ENCODE measurements around the gene CFAP43. TPM values are rescaled to one million over a fixed set of nuclear protein-coding genes. Genes with fewer than 3 reads are reported as not detected.

Gene CFAP43
- total and polyA plus RNA-seq, 9 of the 15 experiments (the other 6 are each of a cell fraction or from before 2014, with no cell fraction given) = 0.07 to 0.86 (median 0.11) TPM; not detected in 1

- Histone ChIP-seq H3K9me3 (replicated peaks; ENCODE audit: control insufficient read depth, insufficient read depth, low read depth, low read length) (no peaks in the 10 kb centered on the region), H3K4me1 (replicated peaks in 1 of 2; ENCODE audit: control insufficient read depth in 2 of 2, insufficient read depth in 2 of 2, low read length in 2 of 2) (no peaks in the 10 kb centered on the region), H3K4me2 (ENCODE audit: insufficient read depth, low read length) (no peak overlapping the region), H3K36me3 (ENCODE audit: control insufficient read depth, insufficient read depth, low read length) (no peaks in the 10 kb centered on the region), H3K27me3 (ENCODE audit: control insufficient read depth in 2 of 2, insufficient read depth in 2 of 2, low read length in 2 of 2) (peaks cover 3 to 12% of the 10 kb centered on the region in 2 experiments; a peak in 4 of 5 replicates), H3K27ac (ENCODE audit: extremely low read depth, low read depth, low read length) (no peak overlapping the region), H2AFZ (ENCODE audit: low read depth, low read length) (no peak overlapping the region), H3K9ac (ENCODE audit: insufficient read depth in 1 of 2, low read depth in 2 of 2, low read length in 2 of 2) (no peak overlapping the region), H3K9me1 (ENCODE audit: control insufficient read depth, insufficient read depth, low read length) (no peaks in the 10 kb centered on the region), H3K4me3 (no peak overlapping the region), H4K20me1 (replicated peaks; ENCODE audit: control insufficient read depth, insufficient read depth, low read length) (no peaks in the 10 kb centered on the region), H3K79me2 (ENCODE audit: control insufficient read depth, insufficient read depth, low read length) (no peaks in the 10 kb centered on the region)
- DNase-seq (ENCODE audit: extremely low read depth in 1 of 4, low spot score in 3 of 4) (no peak), ATAC-seq (no peak), FAIRE-seq (no peak)
- ChIA-PET CTCF (ENCODE audit: low intra/inter-chr PET ratio) (no interaction called here), POLR2A (interaction anchor here (1.6 kb wide), 1 partner anchor 9 kb away, joined by 3 read pairs; no protein-coding TSS in a partner anchor)
- WGBS (ENCODE audit: insufficient coverage, low coverage, missing lambda C conversion rate) = 0% methylated on average over 2 of the region's 2 CpGs
- in situ Hi-C loops (cut with MboI) (no loop called here), intact Hi-C loops (cut with micrococcal nuclease) (no loop called here)
- BruUV-seq (replicated peaks) = no TSS peak
- TF ChIP-seq ZC3H4 (CRISPR knock-in tag; IDR thresholded peaks at IDR 0.05; ENCODE audit: borderline replicate concordance) = no peak
- TF ChIP-seq ARHGAP35 (IDR thresholded peaks at IDR 0.05; ENCODE audit: partially characterized antibody) = no peak
- no peak for TF ChIP-seq ZNF696 (CRISPR knock-in tag; conservative IDR thresholded peaks at IDR 0.05)
- TF ChIP-seq ZBTB8A (IDR thresholded peaks at IDR 0.05; ENCODE audit: partially characterized antibody) = no peak
- no peak for TF ChIP-seq CEBPZ (IDR thresholded peaks at IDR 0.05; ENCODE audit: borderline replicate concordance, low read depth, low read length)
- no peak for TF ChIP-seq TFAP4 (CRISPR knock-in tag; IDR thresholded peaks at IDR 0.05; ENCODE audit: borderline replicate concordance)
- TF ChIP-seq XRCC5 (IDR thresholded peaks at IDR 0.05; ENCODE audit: low read depth, low read length) = no peak
- no peak for TF ChIP-seq HDAC6 (IDR thresholded peaks at IDR 0.05; ENCODE audit: low read depth, low read length)
- TF ChIP-seq CLOCK (CRISPR knock-in tag; IDR thresholded peaks at IDR 0.05; ENCODE audit: borderline replicate concordance) = no peak
- no peak for TF ChIP-seq HMGN3 (IDR thresholded peaks at IDR 0.05; ENCODE audit: borderline replicate concordance, extremely low read depth, insufficient read length, low read depth, low read length)
- TF ChIP-seq THRB (CRISPR knock-in tag; conservative IDR thresholded peaks at IDR 0.05) = no peak
Observed at GRCh38 chr10:104090611-104091010, 141.6 kb downstream of the CFAP43 start.
